UCSD-AML1 (cell line): Measurements from ENCODE around the gene PDPK1.
"Not testable (repeated sequence)": the region's sequence is repeated elsewhere in the genome, so short reads cannot be mapped to it uniquely, and the experiment has no call there.

Experiments
- DNase-seq: peaks from one replicate; lab custom pipeline; 2025; ENCODE audit not compliant: unreplicated experiment; lab: John Stamatoyannopoulos, UW

The PDPK1 gene

GRCh38 chr16:2610781-2611498 lies 73.1 kb downstream of the PDPK1 start:
- DNase-seq: no peak

- no peak for DNase-seq
These were observed 73.7 kb downstream of the PDPK1 start for GRCh38 chr16:2611499-2611862.

- DNase-seq: not testable (repeated sequence)
These were observed 74.1 kb downstream of the PDPK1 start for GRCh38 chr16:2611877-2612276.

- DNase-seq: not testable (repeated sequence)
These were observed 75.4 kb downstream of the PDPK1 start for GRCh38 chr16:2613251-2613650.

- no peak for DNase-seq
These were observed 77.0 kb downstream of the PDPK1 start for GRCh38 chr16:2614761-2615191.

GRCh38 chr16:2618964-2619363 lies 81.1 kb downstream of the PDPK1 start:
- DNase-seq: not testable (repeated sequence)

GRCh38 chr16:2619628-2620027 lies 81.8 kb downstream of the PDPK1 start:
- DNase-seq: not testable (repeated sequence)

GRCh38 chr16:2620870-2621269 lies 83.0 kb downstream of the PDPK1 start:
- DNase-seq: not testable (repeated sequence)

- not testable (repeated sequence) for DNase-seq
These were observed 83.6 kb downstream of the PDPK1 start for GRCh38 chr16:2621395-2621794.

GRCh38 chr16:2627075-2627474 lies 89.3 kb downstream of the PDPK1 start:
- not testable (repeated sequence) for DNase-seq

- not testable (repeated sequence) for DNase-seq
These were observed 93.4 kb downstream of the PDPK1 start for GRCh38 chr16:2631203-2631602.

GRCh38 chr16:2632291-2632690 lies 94.5 kb downstream of the PDPK1 start:
- DNase-seq: not testable (repeated sequence)

GRCh38 chr16:2639071-2639721 lies 101.4 kb downstream of the PDPK1 start:
- not testable (repeated sequence) for DNase-seq

- not testable (repeated sequence) for DNase-seq
These were observed 101.9 kb downstream of the PDPK1 start for GRCh38 chr16:2639722-2640072.

GRCh38 chr16:2642561-2642960 lies 104.7 kb downstream of the PDPK1 start:
- DNase-seq: not testable (repeated sequence)

- not testable (repeated sequence) for DNase-seq
These were observed 107.1 kb downstream of the PDPK1 start for GRCh38 chr16:2644754-2645453.

- not testable (repeated sequence) for DNase-seq
These were observed 113.5 kb downstream of the PDPK1 start for GRCh38 chr16:2651268-2651871.
